K562 (cell line): ENCODE measurements around the gene PDZRN3. TPM values are rescaled to one million over a fixed set of nuclear protein-coding genes. Genes with fewer than 3 reads are reported as not detected.

Source experiments
- RHOXF2B ChIP-seq: fragments of 250-450 bp; sonication (Bioruptor Pico); conservative IDR thresholded peaks from 2 replicates; pipeline ENCODE4 v1.5.1; 2021
- polyA plus RNA-seq, 8 experiments: library from polyadenylated mRNA; depleted of rRNA in 4 of 8; stranded (reverse) in 5 of 8; unstranded in 3 of 8; fragments of >200 nt; fragmentation: Nextera tagmentation in 2 of 8; fragmentation: Illumina TruSeq in 1 of 8; extraction: Ambion mirVana in 2 of 8; extraction: Trizol in 1 of 8; gene quantifications; 2 replicates each; pipeline versions ENCODE4 v1.2.1 to v1.2.3, GENCODE V29; 2011 to 2014; ENCODE audit warnings: inconsistent platforms in 1 of 8, missing spikeins in 1 of 8
- total RNA-seq, 7 experiments: library from RNA; depleted of rRNA in 6 of 7; stranded (reverse); fragments of >200 nt in 6 of 7; fragmentation: Illumina TruSeq in 2 of 7; extraction: Trizol in 2 of 7; gene quantifications; 2 replicates each; pipeline versions ENCODE4 v1.2.1 to v1.2.3, GENCODE V29; 2011 to 2021; ENCODE audit warnings: low replicate concordance in 1 of 7
- TF ChIP-seq, protein P1 (sequence below): fragments of 200-600 bp; sonication (generic); IDR thresholded peaks from one replicate; pipeline ENCODE4 v1.6.1; 2012; ENCODE audit warnings: mild to moderate bottlenecking, low read depth, low read length, inconsistent platforms

The PDZRN3 gene
- total and polyA plus RNA-seq, 9 of the 15 experiments (the other 6 are each of a cell fraction or from before 2014, with no cell fraction given): 0.16 TPM; not detected in 8

GRCh38 chr3:73401059-73401458 is 223.7 kb downstream of the PDZRN3 start (continued):
- TF ChIP-seq, protein P1, sequence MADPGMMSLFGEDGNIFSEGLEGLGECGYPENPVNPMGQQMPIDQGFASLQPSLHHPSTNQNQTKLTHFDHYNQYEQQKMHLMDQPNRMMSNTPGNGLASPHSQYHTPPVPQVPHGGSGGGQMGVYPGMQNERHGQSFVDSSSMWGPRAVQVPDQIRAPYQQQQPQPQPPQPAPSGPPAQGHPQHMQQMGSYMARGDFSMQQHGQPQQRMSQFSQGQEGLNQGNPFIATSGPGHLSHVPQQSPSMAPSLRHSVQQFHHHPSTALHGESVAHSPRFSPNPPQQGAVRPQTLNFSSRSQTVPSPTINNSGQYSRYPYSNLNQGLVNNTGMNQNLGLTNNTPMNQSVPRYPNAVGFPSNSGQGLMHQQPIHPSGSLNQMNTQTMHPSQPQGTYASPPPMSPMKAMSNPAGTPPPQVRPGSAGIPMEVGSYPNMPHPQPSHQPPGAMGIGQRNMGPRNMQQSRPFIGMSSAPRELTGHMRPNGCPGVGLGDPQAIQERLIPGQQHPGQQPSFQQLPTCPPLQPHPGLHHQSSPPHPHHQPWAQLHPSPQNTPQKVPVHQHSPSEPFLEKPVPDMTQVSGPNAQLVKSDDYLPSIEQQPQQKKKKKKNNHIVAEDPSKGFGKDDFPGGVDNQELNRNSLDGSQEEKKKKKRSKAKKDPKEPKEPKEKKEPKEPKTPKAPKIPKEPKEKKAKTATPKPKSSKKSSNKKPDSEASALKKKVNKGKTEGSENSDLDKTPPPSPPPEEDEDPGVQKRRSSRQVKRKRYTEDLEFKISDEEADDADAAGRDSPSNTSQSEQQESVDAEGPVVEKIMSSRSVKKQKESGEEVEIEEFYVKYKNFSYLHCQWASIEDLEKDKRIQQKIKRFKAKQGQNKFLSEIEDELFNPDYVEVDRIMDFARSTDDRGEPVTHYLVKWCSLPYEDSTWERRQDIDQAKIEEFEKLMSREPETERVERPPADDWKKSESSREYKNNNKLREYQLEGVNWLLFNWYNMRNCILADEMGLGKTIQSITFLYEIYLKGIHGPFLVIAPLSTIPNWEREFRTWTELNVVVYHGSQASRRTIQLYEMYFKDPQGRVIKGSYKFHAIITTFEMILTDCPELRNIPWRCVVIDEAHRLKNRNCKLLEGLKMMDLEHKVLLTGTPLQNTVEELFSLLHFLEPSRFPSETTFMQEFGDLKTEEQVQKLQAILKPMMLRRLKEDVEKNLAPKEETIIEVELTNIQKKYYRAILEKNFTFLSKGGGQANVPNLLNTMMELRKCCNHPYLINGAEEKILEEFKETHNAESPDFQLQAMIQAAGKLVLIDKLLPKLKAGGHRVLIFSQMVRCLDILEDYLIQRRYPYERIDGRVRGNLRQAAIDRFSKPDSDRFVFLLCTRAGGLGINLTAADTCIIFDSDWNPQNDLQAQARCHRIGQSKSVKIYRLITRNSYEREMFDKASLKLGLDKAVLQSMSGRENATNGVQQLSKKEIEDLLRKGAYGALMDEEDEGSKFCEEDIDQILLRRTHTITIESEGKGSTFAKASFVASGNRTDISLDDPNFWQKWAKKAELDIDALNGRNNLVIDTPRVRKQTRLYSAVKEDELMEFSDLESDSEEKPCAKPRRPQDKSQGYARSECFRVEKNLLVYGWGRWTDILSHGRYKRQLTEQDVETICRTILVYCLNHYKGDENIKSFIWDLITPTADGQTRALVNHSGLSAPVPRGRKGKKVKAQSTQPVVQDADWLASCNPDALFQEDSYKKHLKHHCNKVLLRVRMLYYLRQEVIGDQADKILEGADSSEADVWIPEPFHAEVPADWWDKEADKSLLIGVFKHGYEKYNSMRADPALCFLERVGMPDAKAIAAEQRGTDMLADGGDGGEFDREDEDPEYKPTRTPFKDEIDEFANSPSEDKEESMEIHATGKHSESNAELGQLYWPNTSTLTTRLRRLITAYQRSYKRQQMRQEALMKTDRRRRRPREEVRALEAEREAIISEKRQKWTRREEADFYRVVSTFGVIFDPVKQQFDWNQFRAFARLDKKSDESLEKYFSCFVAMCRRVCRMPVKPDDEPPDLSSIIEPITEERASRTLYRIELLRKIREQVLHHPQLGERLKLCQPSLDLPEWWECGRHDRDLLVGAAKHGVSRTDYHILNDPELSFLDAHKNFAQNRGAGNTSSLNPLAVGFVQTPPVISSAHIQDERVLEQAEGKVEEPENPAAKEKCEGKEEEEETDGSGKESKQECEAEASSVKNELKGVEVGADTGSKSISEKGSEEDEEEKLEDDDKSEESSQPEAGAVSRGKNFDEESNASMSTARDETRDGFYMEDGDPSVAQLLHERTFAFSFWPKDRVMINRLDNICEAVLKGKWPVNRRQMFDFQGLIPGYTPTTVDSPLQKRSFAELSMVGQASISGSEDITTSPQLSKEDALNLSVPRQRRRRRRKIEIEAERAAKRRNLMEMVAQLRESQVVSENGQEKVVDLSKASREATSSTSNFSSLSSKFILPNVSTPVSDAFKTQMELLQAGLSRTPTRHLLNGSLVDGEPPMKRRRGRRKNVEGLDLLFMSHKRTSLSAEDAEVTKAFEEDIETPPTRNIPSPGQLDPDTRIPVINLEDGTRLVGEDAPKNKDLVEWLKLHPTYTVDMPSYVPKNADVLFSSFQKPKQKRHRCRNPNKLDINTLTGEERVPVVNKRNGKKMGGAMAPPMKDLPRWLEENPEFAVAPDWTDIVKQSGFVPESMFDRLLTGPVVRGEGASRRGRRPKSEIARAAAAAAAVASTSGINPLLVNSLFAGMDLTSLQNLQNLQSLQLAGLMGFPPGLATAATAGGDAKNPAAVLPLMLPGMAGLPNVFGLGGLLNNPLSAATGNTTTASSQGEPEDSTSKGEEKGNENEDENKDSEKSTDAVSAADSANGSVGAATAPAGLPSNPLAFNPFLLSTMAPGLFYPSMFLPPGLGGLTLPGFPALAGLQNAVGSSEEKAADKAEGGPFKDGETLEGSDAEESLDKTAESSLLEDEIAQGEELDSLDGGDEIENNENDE: no peak
- no peak for TF ChIP-seq RHOXF2B
